HPDE6-E6E7 (cell line): ENCODE data around the gene IKZF1.

Experiments used
- DNase-seq: peaks from one replicate; pipeline ENCODE4 v3.0.0; 2011; ENCODE audit warnings: missing footprints; ENCODE audit errors: extremely low spot score

The IKZF1 gene

GRCh38 chr7:50308532-50309385 lies 4.2 kb downstream of the IKZF1 start:
- no peak for DNase-seq

GRCh38 chr7:50309721-50310120 lies 5.2 kb downstream of the IKZF1 start:
- DNase-seq: no peak

- no peak for DNase-seq
Measured at GRCh38 chr7:50310361-50310760, 5.8 kb downstream of the IKZF1 start.

GRCh38 chr7:50310956-50311355 lies 6.4 kb downstream of the IKZF1 start:
- DNase-seq: no peak

- DNase-seq: no peak
Measured at GRCh38 chr7:50312250-50313162, 8.0 kb downstream of the IKZF1 start.

GRCh38 chr7:50314836-50315592 lies 10.5 kb downstream of the IKZF1 start:
- DNase-seq: no peak

- DNase-seq: no peak
Measured at GRCh38 chr7:50315739-50316671, 11.5 kb downstream of the IKZF1 start.

- no peak for DNase-seq
Measured at GRCh38 chr7:50317221-50317678, 12.7 kb downstream of the IKZF1 start.

GRCh38 chr7:50317697-50318669 lies 13.5 kb downstream of the IKZF1 start:
- no peak for DNase-seq

GRCh38 chr7:50321487-50322067 lies 17.1 kb downstream of the IKZF1 start:
- DNase-seq: no peak

GRCh38 chr7:50324113-50324512 lies 19.6 kb downstream of the IKZF1 start:
- no peak for DNase-seq

GRCh38 chr7:50327443-50327842 lies 22.9 kb downstream of the IKZF1 start:
- DNase-seq: no peak

- no peak for DNase-seq
Measured at GRCh38 chr7:50329775-50330174, 25.3 kb downstream of the IKZF1 start.

GRCh38 chr7:50330254-50330653 lies 25.7 kb downstream of the IKZF1 start:
- DNase-seq: no peak

- no peak for DNase-seq
Measured at GRCh38 chr7:50330696-50331095, 26.2 kb downstream of the IKZF1 start.

GRCh38 chr7:50331564-50332208 lies 27.2 kb downstream of the IKZF1 start:
- no peak for DNase-seq

- DNase-seq: no peak
Measured at GRCh38 chr7:50332241-50333165, 28.0 kb downstream of the IKZF1 start.
